GM18868 (cell line): ENCODE measurements around the gene CCDC107.

Source experiments
- ATAC-seq: cut with Tn5 transposase; IDR thresholded peaks from one replicate; pipeline ENCODE4 v1.9.1; 2021; ENCODE audit warnings: mild to moderate bottlenecking, moderate library complexity; ENCODE audit not compliant: unreplicated experiment

The CCDC107 gene

GRCh38 chr9:35659340-35659739 is 1.2 kb downstream of the CCDC107 start:
- ATAC-seq = no peak

DNA sequence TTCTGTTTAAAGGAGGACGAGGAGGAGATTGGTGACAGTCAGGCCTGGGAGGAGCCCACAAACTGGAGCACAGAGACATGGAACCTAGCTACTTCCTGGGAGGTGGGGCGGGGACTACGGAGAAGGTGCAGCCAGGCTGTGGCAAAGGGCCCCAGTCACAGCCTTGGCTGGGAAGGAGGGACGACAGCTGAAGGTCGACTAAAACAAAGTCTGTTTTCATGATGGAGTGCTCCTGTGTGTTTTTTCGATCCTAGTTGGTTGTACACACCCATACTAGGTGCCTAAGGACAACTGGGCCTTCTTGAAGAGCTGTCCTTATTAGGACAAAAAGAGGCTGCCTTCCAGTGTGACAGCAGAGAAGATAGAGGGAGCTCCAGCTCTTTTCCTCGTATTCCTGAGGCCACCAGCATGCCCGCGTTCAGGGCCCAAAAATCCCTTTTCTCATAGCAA is 2.9 kb downstream of the CCDC107 start:
- ATAC-seq = no peak

GRCh38 chr9:35661756-35662350 is 3.8 kb downstream of the CCDC107 start:
- ATAC-seq = no peak

GRCh38 chr9:35662437-35662836 is 4.3 kb downstream of the CCDC107 start:
- ATAC-seq = no peak

GRCh38 chr9:35664531-35665470 is 6.7 kb downstream of the CCDC107 start, which contains the start of gene ARHGEF39:
Gene ARHGEF39 (minus strand): TSS chr9:35665195. CDS start chr9:35665169, 26 bp downstream.
- peak; percentile 68 for ATAC-seq

- ATAC-seq = no peak
Measured at GRCh38 chr9:35665471-35665818, 7.4 kb downstream of the CCDC107 start.

- ATAC-seq = no peak
Measured at GRCh38 chr9:35666045-35666444, 8.0 kb downstream of the CCDC107 start.

GRCh38 chr9:35666549-35666948 is 8.5 kb downstream of the CCDC107 start:
- ATAC-seq = no peak

DNA sequence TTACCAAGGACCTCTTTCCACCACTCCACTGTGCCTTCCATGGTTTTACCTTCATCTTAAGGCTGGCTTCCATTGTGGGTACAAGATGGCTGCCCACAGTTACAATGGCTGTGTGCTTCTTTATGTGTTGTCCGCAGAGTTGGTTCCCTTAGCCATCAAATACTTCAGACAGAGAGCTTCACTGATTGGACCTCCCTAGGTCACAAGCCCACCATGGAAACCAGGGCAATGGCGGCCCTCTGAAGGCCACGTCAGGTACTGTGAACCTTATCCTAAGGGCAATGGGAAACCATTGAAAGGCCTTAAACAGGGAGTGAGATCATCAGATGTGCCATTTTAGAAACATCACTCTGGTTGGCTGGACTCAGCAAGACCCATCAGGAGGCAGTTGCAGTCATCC is 9.8 kb downstream of the CCDC107 start:
- ATAC-seq = no peak

GRCh38 chr9:35669331-35670145 is 11.4 kb downstream of the CCDC107 start:
- ATAC-seq = no peak

GRCh38 chr9:35673132-35674024 is 15.3 kb downstream of the CCDC107 start, which contains the start of gene CA9:
Gene CA9 (plus strand): TSS chr9:35673928. CDS start chr9:35673960, 32 bp downstream.
- ATAC-seq = no peak

- ATAC-seq = no peak
Measured at GRCh38 chr9:35674025-35674361, 15.9 kb downstream of the CCDC107 start.

- no peak for ATAC-seq
Measured at GRCh38 chr9:35675204-35675603, 17.1 kb downstream of the CCDC107 start.

GRCh38 chr9:35675732-35676392 is 17.8 kb downstream of the CCDC107 start:
- ATAC-seq = peak; percentile 62

- ATAC-seq = no peak
Measured at GRCh38 chr9:35679091-35679490, 21.0 kb downstream of the CCDC107 start.

DNA sequence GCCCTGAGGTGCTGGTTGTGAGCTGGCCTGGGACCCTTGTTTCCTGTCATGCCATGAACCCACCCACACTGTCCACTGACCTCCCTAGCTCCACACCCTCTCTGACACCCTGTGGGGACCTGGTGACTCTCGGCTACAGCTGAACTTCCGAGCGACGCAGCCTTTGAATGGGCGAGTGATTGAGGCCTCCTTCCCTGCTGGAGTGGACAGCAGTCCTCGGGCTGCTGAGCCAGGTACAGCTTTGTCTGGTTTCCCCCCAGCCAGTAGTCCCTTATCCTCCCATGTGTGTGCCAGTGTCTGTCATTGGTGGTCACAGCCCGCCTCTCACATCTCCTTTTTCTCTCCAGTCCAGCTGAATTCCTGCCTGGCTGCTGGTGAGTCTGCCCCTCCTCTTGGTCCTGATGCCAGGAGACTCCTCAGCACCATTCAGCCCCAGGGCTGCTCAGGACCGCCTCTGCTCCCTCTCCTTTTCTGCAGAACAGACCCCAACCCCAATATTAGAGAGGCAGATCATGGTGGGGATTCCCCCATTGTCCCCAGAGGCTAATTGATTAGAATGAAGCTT is 21.8 kb downstream of the CCDC107 start:
- ATAC-seq = no peak

- ATAC-seq = no peak
Measured at GRCh38 chr9:35680331-35681105, 22.4 kb downstream of the CCDC107 start.

- no peak for ATAC-seq
Measured at GRCh38 chr9:35681341-35682002, 23.4 kb downstream of the CCDC107 start.
